GM18505 (cell line): ENCODE measurements around the gene BICD1.

Experiments used
- ATAC-seq: cut with Tn5 transposase; IDR thresholded peaks from one replicate; pipeline ENCODE4 v1.9.1; 2021; ENCODE audit not compliant: unreplicated experiment
- POLR2A ChIP-seq: IDR thresholded peaks from 4 replicates; pipeline ENCODE4 v1.6.1; 2011; ENCODE audit warnings: borderline replicate concordance; ENCODE audit not compliant: insufficient read depth, insufficient read length; ENCODE audit errors: extremely low read depth

BICD1 gene

DNA sequence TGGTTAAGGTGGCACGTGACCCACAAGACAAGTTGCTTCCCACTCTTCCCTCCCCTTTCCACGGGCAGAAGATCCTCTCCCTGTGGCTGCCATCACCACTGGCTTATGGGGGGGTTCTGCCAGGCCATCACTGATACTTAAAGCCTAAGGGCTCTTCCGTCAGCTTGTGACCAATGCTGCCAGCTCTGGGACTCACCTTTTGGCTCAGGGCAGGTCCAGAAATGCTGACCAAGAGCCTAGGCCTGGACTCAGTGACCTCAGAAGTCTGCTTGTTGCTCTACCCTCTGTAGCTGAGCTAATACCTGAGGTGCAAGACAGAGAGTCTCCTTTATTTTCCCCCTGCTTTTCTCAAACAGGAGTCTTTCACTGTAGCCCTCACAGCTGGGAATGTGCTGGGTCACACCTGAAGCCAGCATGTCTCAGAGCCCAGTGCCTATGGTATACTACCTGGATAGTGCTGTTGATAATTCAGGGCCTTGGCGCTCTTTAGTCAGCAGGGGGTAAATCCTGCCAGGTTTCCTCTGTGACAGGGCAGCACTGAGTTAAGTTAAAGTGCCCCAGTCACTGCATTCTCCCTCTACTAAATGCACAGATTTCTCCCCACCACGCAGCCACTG is 312.4 kb downstream of the BICD1 start:
- ATAC-seq = no peak
- TF ChIP-seq POLR2A = no peak

DNA sequence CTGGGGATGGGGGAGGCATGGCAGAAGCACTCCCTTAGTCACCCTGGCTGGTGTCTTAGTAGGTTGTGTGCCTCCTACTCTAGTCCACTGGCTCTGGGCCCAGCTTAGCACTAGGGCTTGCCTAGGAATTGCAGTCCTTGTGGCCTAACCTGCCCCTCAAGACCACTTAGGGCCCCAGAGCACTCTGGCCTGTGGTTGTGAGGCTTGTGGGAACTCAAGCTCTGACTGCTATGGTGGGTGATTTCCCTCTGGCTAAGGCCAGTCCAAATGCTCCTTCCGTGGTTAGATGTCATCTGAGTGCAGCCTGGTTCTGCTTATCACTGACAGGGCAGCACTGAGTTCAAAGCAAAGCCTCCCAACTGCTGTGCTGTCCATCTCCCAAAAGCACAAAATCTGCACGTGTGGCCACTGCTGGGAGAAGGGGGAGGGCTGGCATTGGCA is 312.9 kb downstream of the BICD1 start:
- ATAC-seq = no peak
- no peak for TF ChIP-seq POLR2A

DNA sequence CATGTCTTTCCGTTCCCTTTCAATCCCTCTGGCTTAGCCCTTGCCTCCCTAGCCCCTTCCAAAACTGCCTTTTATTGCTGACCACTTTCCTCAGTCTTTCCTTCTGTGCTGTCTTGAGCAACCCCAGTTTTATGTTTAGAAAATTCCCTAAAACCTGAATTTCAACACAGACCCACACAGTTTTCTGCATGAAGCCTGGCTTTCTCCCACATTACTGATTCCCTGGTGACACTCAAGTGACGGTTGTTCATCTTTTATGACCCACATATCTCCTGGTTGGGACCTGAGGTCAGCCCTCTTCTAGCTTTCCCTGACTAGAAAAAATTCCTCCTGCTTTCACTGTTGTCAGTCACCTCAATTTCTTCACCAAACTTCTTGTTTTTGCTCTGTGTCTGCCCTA is 313.7 kb downstream of the BICD1 start:
- no peak for ATAC-seq
- no peak for TF ChIP-seq POLR2A

DNA sequence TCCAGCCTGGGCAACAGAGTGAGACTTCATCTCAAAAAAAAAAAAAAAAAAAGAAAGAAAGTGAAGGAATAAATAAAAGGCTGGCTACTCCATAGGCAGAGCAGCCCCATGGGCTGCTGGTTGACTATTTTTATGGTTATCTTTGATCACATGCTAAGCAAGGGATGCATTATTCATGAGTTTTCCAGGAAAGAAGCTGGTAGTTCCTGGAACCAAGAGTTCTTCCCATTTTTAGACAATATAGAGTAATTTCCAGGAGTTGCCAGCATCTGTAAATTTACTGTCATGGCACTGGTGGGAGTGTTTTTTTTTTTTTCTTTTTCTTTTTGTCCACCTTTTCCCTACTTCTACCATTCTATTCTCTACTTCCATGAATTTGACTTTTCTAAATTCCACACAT is 316.9 kb downstream of the BICD1 start:
- ATAC-seq = no peak
- no peak for TF ChIP-seq POLR2A

DNA sequence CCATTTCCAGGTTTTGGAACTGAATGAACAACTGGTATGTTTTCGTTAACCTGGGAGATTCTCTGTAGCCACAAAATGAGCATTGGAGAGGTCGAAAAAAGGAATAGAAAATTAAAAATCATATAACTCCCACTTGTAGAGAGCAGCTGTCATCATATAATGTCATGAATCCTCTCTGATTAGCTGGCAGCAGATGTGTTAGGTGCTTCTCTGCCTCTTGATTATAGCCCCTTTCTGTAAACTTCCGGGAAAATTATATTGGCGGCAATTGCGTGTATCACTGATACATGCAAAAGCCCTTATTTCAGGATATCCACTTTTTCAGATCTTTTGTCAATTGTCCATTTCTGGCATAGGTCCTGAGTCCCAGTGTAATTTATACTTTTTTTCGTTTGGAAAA is 324.4 kb downstream of the BICD1 start:
- no peak for ATAC-seq
- TF ChIP-seq POLR2A = no peak
